KMS-11 (cell line): ENCODE measurements around the gene MYO9B.

Experiments used
- H2AFZ ChIP-seq: fragments of 200-600 bp; sonication (generic); 2 replicates; pipeline ENCODE4 v1.6.1; 2016; ENCODE audit warnings: antibody characterized with exemption, mixed run types, low read depth
- H3K27ac ChIP-seq: fragments of 200-600 bp; sonication (generic); 2 replicates; pipeline ENCODE4 v1.6.1; 2016; ENCODE audit warnings: mild to moderate bottlenecking, mixed run types
- H3K27me3 ChIP-seq: fragments of 200-600 bp; sonication (generic); 2 replicates; pipeline ENCODE4 v1.6.1; 2017; ENCODE audit warnings: mild to moderate bottlenecking, low read depth, mixed run types, moderate library complexity; ENCODE audit not compliant: insufficient read depth
- H3K36me3 ChIP-seq: fragments of 200-600 bp; sonication (generic); 2 replicates; pipeline ENCODE4 v1.6.1; 2017; ENCODE audit warnings: mild to moderate bottlenecking, mixed run types; ENCODE audit not compliant: insufficient read depth
- H3K4me1 ChIP-seq: fragments of 200-600 bp; sonication (generic); 2 replicates; pipeline ENCODE4 v1.6.1; 2016; ENCODE audit warnings: mild to moderate bottlenecking, low read depth, mixed run types; ENCODE audit not compliant: poor library complexity, severe bottlenecking
- H3K4me2 ChIP-seq: fragments of 200-600 bp; sonication (generic); 2 replicates; pipeline ENCODE4 v1.7.0; 2016; ENCODE audit warnings: mild to moderate bottlenecking, mixed run types
- H3K4me3 ChIP-seq: fragments of 200-600 bp; sonication (generic); IDR thresholded peaks from 2 replicates; pipeline ENCODE4 v1.6.1; 2017; ENCODE audit warnings: low read depth, low read length, mixed read lengths; ENCODE audit not compliant: insufficient read depth
- H3K79me2 ChIP-seq: fragments of 200-600 bp; sonication (generic); 2 replicates; pipeline ENCODE4 v1.6.1; 2016; ENCODE audit warnings: low read depth, mixed run types; ENCODE audit not compliant: insufficient read depth
- H3K9ac ChIP-seq: fragments of 200-600 bp; sonication (generic); 2 replicates; pipeline ENCODE4 v1.6.1; 2016; ENCODE audit warnings: mild to moderate bottlenecking, mixed run types
- H4K20me1 ChIP-seq: fragments of 200-600 bp; sonication (generic); 2 replicates; pipeline ENCODE4 v1.6.1; 2016; ENCODE audit warnings: mild to moderate bottlenecking, mixed run types; ENCODE audit not compliant: insufficient read depth
- TF ChIP-seq, protein P1 (sequence below): fragments of 200-600 bp; sonication (generic); conservative IDR thresholded peaks from 2 replicates; pipeline ENCODE4 v1.6.1; 2017; ENCODE audit warnings: low read depth, mild to moderate bottlenecking, antibody characterized with exemption, low read length, moderate library complexity, mixed read lengths

MYO9B gene

DNA sequence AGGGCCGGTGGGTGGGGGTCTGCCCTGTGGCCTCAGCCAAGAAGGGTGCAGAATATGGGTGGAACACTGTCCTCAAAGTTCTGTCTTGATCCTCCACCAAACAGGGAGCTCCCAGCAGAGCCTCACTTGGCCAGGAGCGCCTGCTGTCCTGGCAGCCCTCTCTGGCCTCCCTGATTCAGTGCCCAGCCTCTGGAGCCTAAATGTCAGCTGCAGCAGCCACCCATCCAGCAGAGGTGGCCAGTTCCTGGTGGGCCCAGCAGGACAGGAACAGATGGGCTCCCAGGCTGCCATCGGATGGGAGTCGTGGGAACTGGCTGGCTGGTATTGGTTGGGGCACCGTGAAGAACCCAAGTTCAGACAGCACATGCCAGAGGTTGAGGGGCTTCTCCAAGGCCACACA lies 137.8 kb downstream of the MYO9B start:
- no peak overlapping the region for H3K9ac ChIP-seq
- H3K36me3 ChIP-seq: no peaks in the 10 kb centered on the region
- H3K4me1 ChIP-seq: peaks cover 15% of the 10 kb centered on the region
- no peak overlapping the region for H2AFZ ChIP-seq
- TF ChIP-seq, protein P1, sequence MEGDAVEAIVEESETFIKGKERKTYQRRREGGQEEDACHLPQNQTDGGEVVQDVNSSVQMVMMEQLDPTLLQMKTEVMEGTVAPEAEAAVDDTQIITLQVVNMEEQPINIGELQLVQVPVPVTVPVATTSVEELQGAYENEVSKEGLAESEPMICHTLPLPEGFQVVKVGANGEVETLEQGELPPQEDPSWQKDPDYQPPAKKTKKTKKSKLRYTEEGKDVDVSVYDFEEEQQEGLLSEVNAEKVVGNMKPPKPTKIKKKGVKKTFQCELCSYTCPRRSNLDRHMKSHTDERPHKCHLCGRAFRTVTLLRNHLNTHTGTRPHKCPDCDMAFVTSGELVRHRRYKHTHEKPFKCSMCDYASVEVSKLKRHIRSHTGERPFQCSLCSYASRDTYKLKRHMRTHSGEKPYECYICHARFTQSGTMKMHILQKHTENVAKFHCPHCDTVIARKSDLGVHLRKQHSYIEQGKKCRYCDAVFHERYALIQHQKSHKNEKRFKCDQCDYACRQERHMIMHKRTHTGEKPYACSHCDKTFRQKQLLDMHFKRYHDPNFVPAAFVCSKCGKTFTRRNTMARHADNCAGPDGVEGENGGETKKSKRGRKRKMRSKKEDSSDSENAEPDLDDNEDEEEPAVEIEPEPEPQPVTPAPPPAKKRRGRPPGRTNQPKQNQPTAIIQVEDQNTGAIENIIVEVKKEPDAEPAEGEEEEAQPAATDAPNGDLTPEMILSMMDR: no peak
- H3K27me3 ChIP-seq: no peaks in the 10 kb centered on the region
- H4K20me1 ChIP-seq: no peaks in the 10 kb centered on the region
- no peak overlapping the region for H3K27ac ChIP-seq
- no peak overlapping the region for H3K4me2 ChIP-seq
- no peaks in the 10 kb centered on the region for H3K79me2 ChIP-seq
- no peak overlapping the region for H3K4me3 ChIP-seq

DNA sequence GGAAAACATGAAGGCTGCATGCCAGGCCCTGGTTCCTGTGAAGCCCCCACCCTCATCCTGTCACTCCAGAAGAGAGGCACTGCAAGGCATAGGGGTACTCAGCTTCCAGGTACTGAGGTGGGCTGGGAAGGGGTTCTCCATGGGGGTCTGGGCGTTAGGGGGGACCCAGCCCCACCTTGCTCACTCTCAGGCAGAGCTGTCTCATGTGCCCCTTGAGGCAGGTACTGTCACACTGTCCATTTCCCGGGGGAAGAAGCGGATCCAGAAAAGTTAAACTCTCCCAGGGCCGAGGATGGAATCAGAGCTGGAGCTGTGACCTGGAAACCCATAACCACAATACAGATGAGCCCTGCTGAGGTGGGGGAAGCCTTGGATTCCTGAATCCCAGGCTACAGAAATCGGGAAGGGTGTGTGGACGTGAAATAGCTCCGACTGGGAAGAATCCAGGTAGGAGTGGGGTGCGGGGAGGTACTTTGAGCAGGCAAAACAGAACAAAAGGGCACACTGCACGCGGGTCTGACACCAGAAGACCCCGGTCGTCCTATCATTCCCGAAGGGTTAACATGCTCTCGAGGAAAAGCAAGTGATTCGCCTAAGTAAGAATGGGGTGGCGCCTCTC lies 139.0 kb downstream of the MYO9B start:
- no peaks in the 10 kb centered on the region for H3K79me2 ChIP-seq
- TF ChIP-seq, protein P1: no peak
- peaks cover 15% of the 10 kb centered on the region for H3K4me1 ChIP-seq
- H2AFZ ChIP-seq: peak overlapping the region; percentile 73; the same call in 1 of the 2 replicates
- H3K27me3 ChIP-seq: no peaks in the 10 kb centered on the region
- H3K4me3 ChIP-seq: no peak overlapping the region
- peak overlapping the region; percentile 99 for H3K4me2 ChIP-seq
- peak overlapping the region; percentile 83 for H3K9ac ChIP-seq
- no peaks in the 10 kb centered on the region for H4K20me1 ChIP-seq
- no peaks in the 10 kb centered on the region for H3K36me3 ChIP-seq
- peak overlapping the region; percentile 66 for H3K27ac ChIP-seq

DNA sequence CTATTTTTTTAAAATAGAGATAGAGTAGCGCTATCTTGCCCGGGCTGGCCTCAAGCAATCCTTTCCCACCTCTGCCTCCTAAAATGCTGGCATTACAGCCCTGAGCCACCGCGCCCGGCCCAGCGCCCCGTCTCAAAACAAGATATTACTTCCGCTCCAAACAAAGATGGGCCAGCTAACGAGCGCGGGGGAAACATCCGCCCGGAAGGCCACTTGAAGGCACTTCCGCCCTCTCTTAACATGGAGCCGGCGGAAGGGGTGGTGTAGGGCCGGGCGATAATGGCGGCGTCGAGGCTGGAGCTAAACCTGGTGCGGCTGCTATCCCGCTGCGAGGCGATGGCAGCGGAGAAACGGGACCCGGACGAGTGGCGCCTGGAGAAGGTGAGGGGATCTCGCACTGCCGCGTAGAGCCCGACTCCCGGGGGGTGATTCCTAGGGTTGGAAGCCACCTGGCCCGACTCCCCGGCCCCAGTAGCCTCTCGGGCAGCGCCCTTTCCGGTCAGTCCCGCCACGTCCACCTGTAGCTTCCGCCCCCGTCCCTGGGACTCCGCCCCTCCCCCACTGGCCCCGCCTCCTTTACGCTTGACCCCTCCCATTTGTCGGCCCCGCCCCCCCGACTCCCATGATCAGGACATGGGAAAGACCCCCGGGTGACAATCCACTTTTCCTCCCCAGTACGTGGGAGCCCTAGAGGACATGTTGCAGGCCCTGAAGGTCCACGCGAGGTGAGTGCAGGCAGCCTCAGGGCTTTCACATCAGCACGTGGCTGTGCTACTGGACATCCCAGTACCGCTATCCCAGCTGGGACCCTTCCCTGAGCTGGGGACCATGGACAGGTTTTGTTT lies 139.8 kb downstream of the MYO9B start, which contains the start of gene USE1:
USE1 (plus strand) TSS at position 231 of the 845 bp plus-strand sequence; CDS start at position 280, 49 bp downstream.
- H3K4me3 ChIP-seq: no peak within 1 kb of the TSS
- H3K79me2 ChIP-seq: no peaks in the 10 kb centered on the region
- H3K27me3 ChIP-seq: no peaks in the 10 kb centered on the region
- H3K4me1 ChIP-seq: peaks cover 15% of the 10 kb centered on the region
- no peaks in the 10 kb centered on the region for H4K20me1 ChIP-seq
- peak within 1 kb of the TSS; percentile 99 for H3K4me2 ChIP-seq
- H3K27ac ChIP-seq: peak within 1 kb of the TSS; percentile 66
- TF ChIP-seq, protein P1: no peak; the same call in 1 of the 2 replicates
- H3K36me3 ChIP-seq: no peaks in the 10 kb centered on the region
- peak within 1 kb of the TSS; percentile 73; the same call in 1 of the 2 replicates for H2AFZ ChIP-seq
- H3K9ac ChIP-seq: peak within 1 kb of the TSS; percentile 83

DNA sequence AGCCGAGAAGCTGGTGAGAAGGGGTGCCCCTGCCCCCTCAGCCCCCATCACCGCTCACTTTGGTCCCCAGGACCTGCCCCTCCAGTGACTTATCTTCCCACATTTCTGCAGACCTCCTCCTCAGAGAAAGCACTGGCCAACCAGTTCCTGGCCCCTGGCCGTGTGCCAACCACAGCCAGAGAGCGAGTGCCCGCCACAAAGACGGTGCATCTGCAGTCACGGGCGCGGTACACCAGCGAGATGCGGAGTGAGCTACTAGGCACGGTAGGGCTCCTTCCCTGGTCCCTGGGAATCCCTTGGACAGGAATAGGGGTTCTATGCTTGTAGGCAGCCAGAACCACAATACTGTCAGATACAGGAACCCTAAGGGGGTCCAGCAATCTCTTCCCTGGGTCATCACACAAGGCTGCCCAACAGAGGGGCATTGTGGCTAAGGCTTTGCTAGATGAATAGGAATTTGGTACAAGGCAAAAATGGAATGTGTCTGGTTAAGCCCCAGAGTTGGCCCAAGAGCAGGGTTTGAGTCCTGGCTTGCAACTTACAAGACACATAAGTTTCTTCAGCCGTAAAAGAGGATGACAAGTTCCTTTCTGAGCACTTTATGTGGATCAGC lies 140.6 kb downstream of the MYO9B start:
- TF ChIP-seq, protein P1: no peak; the same call in 1 of the 2 replicates
- Histone ChIP-seq H3K9ac (peak overlapping the region; percentile 83; the same call in 1 of the 2 replicates), H3K36me3 (no peaks in the 10 kb centered on the region), H3K4me1 (peaks cover 15% of the 10 kb centered on the region), H3K27me3 (no peaks in the 10 kb centered on the region), H3K27ac (no peak overlapping the region), H4K20me1 (no peaks in the 10 kb centered on the region), H3K4me2 (peak overlapping the region; percentile 99), H2AFZ (peak overlapping the region; percentile 73; the same call in 1 of the 2 replicates), H3K79me2 (no peaks in the 10 kb centered on the region), H3K4me3 (no peak overlapping the region)
